HepG2 (cell line): ENCODE measurements around the gene SMIM1. TPM values are rescaled to one million over a fixed set of nuclear protein-coding genes. Genes with fewer than 3 reads are reported as not detected.

Experiments
- ATAC-seq: fragments of 200-7000 bp; cut with Tn5 transposase; 3 replicates; pipeline ENCODE4 v1.9.1; 2020; ENCODE audit warnings: mild to moderate bottlenecking, moderate library complexity
- BruUV-seq: library from RNA; stranded (reverse); fragments of 400-500 nt; replicated peaks from 2 replicates; lab custom pipeline; 2021; lab: Mats Ljungman, UMichigan
- CTCF ChIA-PET: fragments of 300-600 bp; formaldehyde crosslinking; extraction: SDS; loops from one replicate; lab custom pipeline; 2021; ENCODE audit warnings: low total read pairs, inconsistent platforms, low intra/inter-chr PET ratio; lab: Yijun Ruan, JAX
- POLR2A ChIA-PET: fragments of 350-600 bp; sonication (Branson Sonifier 250); formaldehyde crosslinking; loops from one replicate; lab custom pipeline; 2020; ENCODE audit warnings: antibody characterized with exemption, inconsistent platforms; lab: Yijun Ruan, JAX
- DNase-seq: peaks from one replicate; pipeline ENCODE4 v3.0.0-alpha.2; 2015; ENCODE audit warnings: low spot score
- FAIRE-seq: peaks from 3 replicates; lab custom pipeline; 2011; peaks lifted over from hg19 to GRCh38; lab: Jason Lieb, UNC
- H2AFZ ChIP-seq: one replicate; pipeline ENCODE4 v1.6.1; 2011; ENCODE audit warnings: low read length, inconsistent platforms
- H3K27ac ChIP-seq: fragments of 300-600 bp; 3 replicates; pipeline ENCODE4 v1.8.0; 2011; ENCODE audit warnings: mixed run types, mild to moderate bottlenecking, mixed read lengths, low read length, inconsistent platforms; ENCODE audit not compliant: insufficient read depth; ENCODE audit errors: extremely low read length
- H3K27me3 ChIP-seq, 2 experiments: fragments of 200-600 bp in 1 of 2; 2 replicates in 1 of 2; 3 replicates in 1 of 2; pipeline versions ENCODE4 v1.6.0 to v1.8.0; 2011; ENCODE audit warnings: low read length in 2 of 2, mild to moderate bottlenecking in 2 of 2, moderate library complexity in 2 of 2, inconsistent platforms in 1 of 2; ENCODE audit not compliant: insufficient read depth in 2 of 2, control insufficient read depth in 1 of 2
- H3K36me3 ChIP-seq, 2 experiments: fragments of 200-600 bp in 1 of 2; replicated peaks in 1 of 2; 2 replicates in 1 of 2; 3 replicates in 1 of 2; pipeline versions ENCODE4 v1.5.1 to v1.8.0; 2011; ENCODE audit warnings: low read length in 2 of 2, inconsistent platforms in 1 of 2; ENCODE audit not compliant: insufficient read depth in 2 of 2, control insufficient read depth in 1 of 2
- H3K4me1 ChIP-seq: 2 replicates; pipeline ENCODE4 v1.5.1; 2012; ENCODE audit warnings: low read length, inconsistent platforms; ENCODE audit not compliant: insufficient read depth
- H3K4me2 ChIP-seq: 2 replicates; pipeline ENCODE4 v1.6.0; 2011; ENCODE audit warnings: low read depth, low read length, inconsistent platforms
- H3K4me3 ChIP-seq, 3 experiments: fragments of 200-600 bp in 1 of 3; sonication (generic), shearing (Covaris generic) in 1 of 3; replicated peaks in 1 of 3; 2 replicates each; pipeline ENCODE4 v1.5.1; 2011 to 2016; ENCODE audit warnings: low read length in 3 of 3, inconsistent platforms in 2 of 3, low read depth in 2 of 3, mild to moderate bottlenecking in 2 of 3, control low read depth in 1 of 3, mixed read lengths in 1 of 3; ENCODE audit not compliant: insufficient read depth in 1 of 3
- H3K79me2 ChIP-seq: one replicate; pipeline ENCODE4 v1.6.1; 2011; ENCODE audit warnings: low read length, inconsistent platforms; ENCODE audit not compliant: insufficient read depth
- H3K9ac ChIP-seq: 2 replicates; pipeline ENCODE4 v1.6.0; 2011; ENCODE audit warnings: mild to moderate bottlenecking, low read depth, low read length, inconsistent platforms; ENCODE audit not compliant: insufficient read depth
- H3K9me3 ChIP-seq: 2 replicates; pipeline ENCODE4 v1.5.1; 2012; ENCODE audit warnings: mild to moderate bottlenecking, low read length
- H4K20me1 ChIP-seq: 2 replicates; pipeline ENCODE4 v1.6.0; 2011; ENCODE audit warnings: inconsistent platforms, mild to moderate bottlenecking, low read length, moderate library complexity; ENCODE audit not compliant: insufficient read depth
- ATAD3A ChIP-seq: sonication (generic); formaldehyde crosslinking; IDR thresholded peaks from 2 replicates; pipeline ENCODE4 v1.4.0; 2020; ENCODE audit warnings: missing genetic modification reagents
- CCAR2 ChIP-seq: fragments of 200-400 bp; formaldehyde crosslinking; optimal IDR thresholded peaks from 2 replicates; pipeline ENCODE3; 2018; ENCODE audit warnings: low read depth, mild to moderate bottlenecking, low read length, moderate library complexity
- KAT8 ChIP-seq: IDR thresholded peaks from 2 replicates; pipeline ENCODE4 v1.6.1; 2016; ENCODE audit warnings: missing genetic modification reagents, missing compliant biosample characterization
- KDM5A ChIP-seq: fragments of 200-600 bp; sonication (generic); IDR thresholded peaks from 2 replicates; pipeline ENCODE4 v1.7.0; 2018; ENCODE audit warnings: antibody characterized with exemption, mild to moderate bottlenecking, low read length, borderline replicate concordance
- KLF6 ChIP-seq: IDR thresholded peaks from 2 replicates; pipeline ENCODE4 v1.8.0; 2016; ENCODE audit warnings: missing biosample characterization, missing genetic modification reagents
- NFE2L2 ChIP-seq: fragments of 150-350 bp; IDR thresholded peaks from 2 replicates; pipeline ENCODE4 v1.6.1; 2014; ENCODE audit warnings: low read length
- TBL1XR1 ChIP-seq: fragments of 150-350 bp; IDR thresholded peaks from 2 replicates; pipeline ENCODE4 v1.6.1; 2014; ENCODE audit warnings: borderline replicate concordance, low read length; ENCODE audit not compliant: partially characterized antibody
- ZC3H13 ChIP-seq: sonication (generic); formaldehyde crosslinking; IDR thresholded peaks from 2 replicates; pipeline ENCODE4 v1.8.1; 2023; ENCODE audit warnings: mild to moderate bottlenecking, missing genetic modification reagents, moderate library complexity
- ZFP36L1 ChIP-seq: sonication (generic); formaldehyde crosslinking; IDR thresholded peaks from 2 replicates; pipeline ENCODE4 v1.8.0; 2022; ENCODE audit warnings: mild to moderate bottlenecking, missing genetic modification reagents, moderate library complexity
- ZFYVE20 ChIP-seq: sonication (generic); formaldehyde crosslinking; IDR thresholded peaks from 2 replicates; pipeline ENCODE4 v1.8.0; 2023; ENCODE audit warnings: low read depth, mild to moderate bottlenecking, moderate library complexity, missing genetic modification reagents, borderline replicate concordance
- ZNF260 ChIP-seq: sonication (generic); formaldehyde crosslinking; IDR thresholded peaks from 2 replicates; pipeline ENCODE4 v1.4.0; 2020; ENCODE audit warnings: missing genetic modification reagents, low read depth, mild to moderate bottlenecking, borderline replicate concordance
- ZNF343 ChIP-seq: sonication (generic); formaldehyde crosslinking; IDR thresholded peaks from 2 replicates; pipeline ENCODE4 v1.4.0; 2020; ENCODE audit warnings: mild to moderate bottlenecking, missing genetic modification reagents
- ZNF460 ChIP-seq: sonication (generic); formaldehyde crosslinking; IDR thresholded peaks from 2 replicates; pipeline ENCODE4 v1.5.1; 2020; ENCODE audit warnings: missing genetic modification reagents, mild to moderate bottlenecking, borderline replicate concordance
- ZNF547 ChIP-seq: sonication (generic); formaldehyde crosslinking; IDR thresholded peaks from 2 replicates; pipeline ENCODE4 v1.5.1; 2020; ENCODE audit warnings: mild to moderate bottlenecking, missing genetic modification reagents
- ZNF639 ChIP-seq: conservative IDR thresholded peaks from 2 replicates; pipeline ENCODE4 v1.6.1; 2018; ENCODE audit warnings: missing genetic modification reagents
- ZNF800 ChIP-seq: sonication (generic); formaldehyde crosslinking; IDR thresholded peaks from 2 replicates; pipeline ENCODE4 v1.4.0; 2020; ENCODE audit warnings: missing genetic modification reagents
- whole genome bisulfite sequencing: methylation state at CpG from one replicate; pipeline ENCODE4 v1.1.6; 2017; ENCODE audit warnings: low lambda C conversion rate; 5-methylcytosine and 5-hydroxymethylcytosine counted together
- in situ Hi-C: cut with HindIII; loops from 2 replicates; pipeline ENCODE4 v1.10.0; 2017; ENCODE audit warnings: low pct_unique_long_range_greater_than_20kb; ENCODE audit not compliant: extremely low pct_ligation_motif_present
- intact Hi-C: fragments of 100-400 bp; cut with micrococcal nuclease; formaldehyde crosslinking; loops from one replicate; pipeline ENCODE4 v1.10.0; 2022; ENCODE audit not compliant: unreplicated experiment
- polyA plus RNA-seq, 8 experiments: library from polyadenylated mRNA; depleted of rRNA in 3 of 8; stranded (reverse) in 7 of 8; unstranded in 1 of 8; fragments of >200 nt; fragmentation: Illumina TruSeq in 4 of 8; extraction: Trizol in 4 of 8; gene quantifications; 2 replicates each; pipeline versions ENCODE4 v1.2.1 to v1.2.3, GENCODE V29; 2011 to 2016; ENCODE audit warnings: low read depth in 4 of 8, missing spikeins in 1 of 8, mixed read lengths in 1 of 8; ENCODE audit not compliant: insufficient read depth in 1 of 8
- total RNA-seq, 5 experiments: library from RNA; depleted of rRNA; stranded (reverse); fragments of >200 nt; fragmentation: Illumina TruSeq; extraction: Trizol; gene quantifications; 2 replicates each; pipeline ENCODE4 v1.2.3, GENCODE V29; 2016; ENCODE audit warnings: low read depth in 1 of 5

The SMIM1 gene
- total and polyA plus RNA-seq, 2 of the 13 experiments (the other 11 are each of a cell fraction or from before 2014, with no cell fraction given) = 12.4 to 56.3 TPM

GRCh38 chr1:3745071-3745470 lies 27.5 kb upstream of the SMIM1 start:
- Histone ChIP-seq H3K27ac (no peak overlapping the region), H3K4me2 (peak overlapping the region; percentile 85; the same call in 1 of the 2 replicates), H3K36me3 (peaks cover 3 to 28% of the 10 kb centered on the region in 2 experiments; a peak in 4 of 5 replicates), H3K9me3 (no peaks in the 10 kb centered on the region), H4K20me1 (no peaks in the 10 kb centered on the region), H3K79me2 (peaks cover 6% of the 10 kb centered on the region), H3K4me1 (peaks cover 31% of the 10 kb centered on the region), H3K9ac (0 out of 2 replicates have a peak overlapping the region, but pooled peaks have one; percentile 22), H3K27me3 (peaks cover 0 to 3% of the 10 kb centered on the region in 2 experiments; a peak in 2 of 5 replicates), H2AFZ (no peak overlapping the region), H3K4me3 (no peak overlapping the region; a peak in 1 of 6 replicates)
- ChIA-PET CTCF (no interaction called here), POLR2A (interaction anchor here (1.0 kb wide), 1 partner anchor 23 kb away, joined by 3 read pairs; no protein-coding TSS in a partner anchor)
- DNase-seq = no peak
- 96% methylated on average over 12 of the region's 12 CpGs for WGBS
- ATAC-seq = no peak
- in situ Hi-C loops = no loop called here
- TF ChIP-seq ZFP36L1 = no peak
- no peak for TF ChIP-seq ZNF639 (CRISPR knock-in tag)
- TF ChIP-seq KAT8 = no peak
- no peak for TF ChIP-seq ZNF460 (CRISPR knock-in tag)
- TF ChIP-seq NFE2L2 = no peak
- TF ChIP-seq ZNF260 (CRISPR knock-in tag) = no peak
- no peak for TF ChIP-seq KLF6 (CRISPR knock-in tag)
- TF ChIP-seq TBL1XR1 = no peak
- TF ChIP-seq ZC3H13 (CRISPR knock-in tag) = no peak
- no peak for TF ChIP-seq KDM5A
- no peak for TF ChIP-seq ATAD3A
- no peak for TF ChIP-seq ZNF547 (CRISPR knock-in tag)
- TF ChIP-seq ZNF800 (CRISPR knock-in tag) = no peak
- TF ChIP-seq ZNF343 (CRISPR knock-in tag) = no peak
- no peak for TF ChIP-seq ZFYVE20 (CRISPR knock-in tag)
- no peak for TF ChIP-seq CCAR2
- BruUV-seq = no TSS peak
- intact Hi-C loops = no loop called here
- no peak for FAIRE-seq
